GM12864 (cell line): Measurements from ENCODE around the gene IFNA17.

Source experiments
- DNase-seq: peaks from one replicate; pipeline ENCODE4 v3.0.0-alpha.2; 2011; ENCODE audit warnings: low read depth
- H3K4me3 ChIP-seq: 2 replicates; pipeline ENCODE4 v1.5.1; 2011; ENCODE audit warnings: mild to moderate bottlenecking, low read depth, low read length, control low read depth
- CTCF ChIP-seq: IDR thresholded peaks from 2 replicates; pipeline ENCODE4 v1.5.1; 2011; ENCODE audit warnings: low read depth, mild to moderate bottlenecking, moderate library complexity, low read length, control low read depth, inconsistent platforms; ENCODE audit errors: missing control alignments

IFNA17 gene

GRCh38 chr9:21228122-21228521 is at the start of gene IFNA17:
TSS of gene IFNA17 (minus strand) at chr9:21228222. CDS start at chr9:21228173, 49 bp downstream.
- H3K4me3 ChIP-seq = no peak within 1 kb of the TSS
- no peak for TF ChIP-seq CTCF

GRCh38 chr9:21268347-21268657 is 40.3 kb upstream of the IFNA17 start:
- TF ChIP-seq CTCF = no peak
- DNase-seq = no peak
- H3K4me3 ChIP-seq = no peak overlapping the region

More at GRCh38 chr9:21228122-21228521, at the start of gene IFNA17:
- no peak for DNase-seq

GRCh38 chr9:21267485-21268346 is 39.7 kb upstream of the IFNA17 start:
- no peak overlapping the region for H3K4me3 ChIP-seq
- no peak for DNase-seq
- TF ChIP-seq CTCF = no peak

- no peak overlapping the region for H3K4me3 ChIP-seq
- TF ChIP-seq CTCF = no peak
- no peak for DNase-seq
Measured at GRCh38 chr9:21266733-21267484, 38.9 kb upstream of the IFNA17 start.

GRCh38 chr9:21265421-21266189 is 37.6 kb upstream of the IFNA17 start:
- DNase-seq = no peak
- H3K4me3 ChIP-seq = no peak overlapping the region
- TF ChIP-seq CTCF = no peak

- DNase-seq = no peak
- no peak overlapping the region for H3K4me3 ChIP-seq
- TF ChIP-seq CTCF = no peak
Measured at GRCh38 chr9:21255538-21256212, 27.7 kb upstream of the IFNA17 start.
